Uterus (tissue), 4 donors: ENCODE data around the gene FBP1. TPM values are rescaled to one million over a fixed set of nuclear protein-coding genes. Genes with fewer than 3 reads are reported as not detected.

ENCODE experiments used
- DNase-seq, 2 donors: peaks; one replicate each; pipeline ENCODE4 v3.0.0-alpha.2; 2019 to 2020
- H3K27ac ChIP-seq, 2 donors: fragments of 200-600 bp; sonication (generic); 1 replicate in 1 of 2; 2 replicates in 1 of 2; pipeline ENCODE4 v1.5.1; 2016 to 2018
- H3K27me3 ChIP-seq, 2 donors: fragments of 200-600 bp; sonication (generic); one replicate each; pipeline ENCODE4 v1.5.1; 2018 to 2019; ENCODE audit warnings: control low read depth in 1 of 2
- H3K36me3 ChIP-seq, 2 donors: fragments of 200-600 bp; sonication (generic); one replicate each; pipeline ENCODE4 v1.5.1; 2019; ENCODE audit warnings: control low read depth in 1 of 2
- H3K4me1 ChIP-seq, 2 donors: fragments of 200-600 bp; sonication (generic); one replicate each; pipeline ENCODE4 v1.5.1; 2018 to 2019; ENCODE audit warnings: control low read depth in 1 of 2
- H3K4me3 ChIP-seq, 2 donors: fragments of 200-600 bp; sonication (generic); 1 replicate in 1 of 2; 2 replicates in 1 of 2; pipeline ENCODE4 v1.5.1; 2018 to 2019; ENCODE audit warnings: mild to moderate bottlenecking in 1 of 2
- H3K9me3 ChIP-seq, 2 donors: fragments of 200-600 bp; sonication (generic); one replicate each; pipeline ENCODE4 v1.5.1; 2019; ENCODE audit warnings: control low read depth in 1 of 2
- CTCF ChIP-seq, 4 experiments: fragments of 200-600 bp in 2 of 4; fragments of 450-650 bp in 2 of 4; sonication (generic) in 2 of 4; IDR thresholded peaks; one replicate each; pipeline ENCODE4 v1.5.1; 2016 to 2019; ENCODE audit warnings: antibody characterized with exemption in 4 of 4, mild to moderate bottlenecking in 2 of 4, moderate library complexity in 1 of 4
- POLR2A ChIP-seq, 2 donors: fragments of 450-650 bp; IDR thresholded peaks; one replicate each; pipeline ENCODE4 v1.6.1; 2016; ENCODE audit warnings: antibody characterized with exemption in 2 of 2, mild to moderate bottlenecking in 1 of 2, moderate library complexity in 1 of 2
- intact Hi-C: fragments of 100-400 bp; cut with DNase I; formaldehyde crosslinking; loops from one replicate; pipeline ENCODE4 v1.15.1; 2023; ENCODE audit warnings: low total_unique reads
- total RNA-seq, 4 donors: library from RNA; depleted of rRNA in 3 of 4; stranded (reverse); fragments of >200 nt in 3 of 4; gene quantifications; one replicate each; pipeline versions ENCODE4 v1.1.0 to v1.2.4, GENCODE V29; 2014 to 2023
- donor health status: DM: yes; HTN: yes; CAD: no.

Gene FBP1
- total RNA-seq, 4 donors from 2014 or later, result 0.29 to 2.6 (median 0.90) TPM; not detected in 1

GRCh38 chr9:94631599-94631998 lies 7.7 kb downstream of the FBP1 start:
- no peaks in the 10 kb centered on the region for H3K9me3 ChIP-seq
- H3K36me3 ChIP-seq, result no peaks in the 10 kb centered on the region
- TF ChIP-seq CTCF (IDR thresholded peaks at IDR 0.05) (no peak), POLR2A (IDR thresholded peaks at IDR 0.05) (no peak)
- H3K27me3 ChIP-seq, result no peaks in the 10 kb centered on the region
- DNase-seq, result no peak
- H3K27ac ChIP-seq, result no peak overlapping the region
- intact Hi-C loops, result no loop called here
- H3K4me1 ChIP-seq, result no peaks in the 10 kb centered on the region
- H3K4me3 ChIP-seq, result no peak overlapping the region

- intact Hi-C loops, result no loop called here
- no peak overlapping the region for H3K27ac ChIP-seq
These were observed 8.5 kb downstream of the FBP1 start for GRCh38 chr9:94630833-94631232.

GRCh38 chr9:94630281-94630680 lies 9.0 kb downstream of the FBP1 start:
- no peaks in the 10 kb centered on the region for H3K27me3 ChIP-seq
- intact Hi-C loops, result no loop called here
- DNase-seq, result no peak
- no peaks in the 10 kb centered on the region for H3K9me3 ChIP-seq
- no peak overlapping the region for H3K27ac ChIP-seq
- TF ChIP-seq POLR2A (IDR thresholded peaks at IDR 0.05), result no peak
- no peak for TF ChIP-seq CTCF (IDR thresholded peaks at IDR 0.05)
- no peaks in the 10 kb centered on the region for H3K36me3 ChIP-seq
- no peak overlapping the region for H3K4me3 ChIP-seq
- no peaks in the 10 kb centered on the region for H3K4me1 ChIP-seq

More at GRCh38 chr9:94630833-94631232, 8.5 kb downstream of the FBP1 start:
- H3K9me3 ChIP-seq, result no peaks in the 10 kb centered on the region
- H3K4me3 ChIP-seq, result no peak overlapping the region
- no peaks in the 10 kb centered on the region for H3K36me3 ChIP-seq
- H3K4me1 ChIP-seq, result no peaks in the 10 kb centered on the region
- DNase-seq, result no peak
- TF ChIP-seq POLR2A (IDR thresholded peaks at IDR 0.05) (no peak), CTCF (IDR thresholded peaks at IDR 0.05) (no peak)
- H3K27me3 ChIP-seq, result no peaks in the 10 kb centered on the region

DNA sequence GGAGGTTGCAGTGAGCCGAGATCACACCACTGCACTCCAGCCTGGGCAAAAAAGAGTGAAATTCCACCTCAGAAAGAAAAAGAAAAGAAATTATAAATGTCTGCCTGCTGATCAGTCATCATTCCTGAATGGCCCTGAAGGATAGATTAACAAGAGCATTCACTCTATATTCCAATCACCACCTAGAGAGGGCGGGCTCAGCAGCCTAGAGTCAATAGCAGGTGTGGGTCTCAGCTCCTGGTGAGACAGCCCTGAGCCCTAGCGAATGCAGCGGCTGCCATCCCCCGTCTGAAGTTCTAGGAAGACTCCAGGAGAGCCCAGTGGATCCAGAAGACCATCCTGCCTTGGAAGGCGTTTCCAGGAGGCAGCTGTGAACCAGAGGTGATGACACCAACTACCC lies 12.0 kb downstream of the FBP1 start:
- Histone ChIP-seq H3K36me3 (no peaks in the 10 kb centered on the region), H3K27me3 (no peaks in the 10 kb centered on the region), H3K27ac (no peak overlapping the region), H3K9me3 (no peaks in the 10 kb centered on the region), H3K4me3 (no peak overlapping the region), H3K4me1 (no peaks in the 10 kb centered on the region)
- TF ChIP-seq CTCF (IDR thresholded peaks at IDR 0.05) (no peak), POLR2A (IDR thresholded peaks at IDR 0.05) (no peak)
- intact Hi-C loops, result no loop called here
- DNase-seq, result no peak

DNA sequence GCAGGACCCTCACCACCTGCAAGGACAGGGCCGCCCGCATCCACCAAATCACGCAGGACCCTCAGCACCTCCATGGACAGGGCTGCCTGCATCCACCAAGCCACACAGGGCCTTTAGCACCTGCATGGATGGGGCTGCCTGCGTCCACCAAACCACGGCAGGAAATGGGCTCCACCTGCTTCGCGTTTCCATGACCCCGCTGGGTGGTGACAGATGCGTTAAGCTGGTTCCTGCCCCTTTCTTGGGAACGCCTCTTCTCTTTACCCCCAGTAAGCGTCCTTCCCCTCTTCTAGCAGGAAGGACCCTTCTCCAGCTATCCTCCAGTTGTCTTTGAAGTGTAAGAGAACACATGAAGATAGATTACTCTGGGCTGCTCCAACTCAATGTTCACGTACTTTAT lies 13.5 kb downstream of the FBP1 start:
- no peak overlapping the region for H3K27ac ChIP-seq
- H3K36me3 ChIP-seq, result no peaks in the 10 kb centered on the region
- no peak for DNase-seq
- intact Hi-C loops, result no loop called here
- H3K9me3 ChIP-seq, result no peaks in the 10 kb centered on the region
- TF ChIP-seq CTCF (IDR thresholded peaks at IDR 0.05), result no peak
- TF ChIP-seq POLR2A (IDR thresholded peaks at IDR 0.05), result no peak
- no peaks in the 10 kb centered on the region for H3K27me3 ChIP-seq
- no peaks in the 10 kb centered on the region for H3K4me1 ChIP-seq
- no peak overlapping the region for H3K4me3 ChIP-seq
